Astrocyte (in vitro differentiated cells and primary cell): ENCODE measurements around the gene OSR1. TPM values are rescaled to one million over a fixed set of nuclear protein-coding genes. Genes with fewer than 3 reads are reported as not detected.
A peak's percentile ranks its signal among the peaks of the same experiment; 100 is the strongest.

Source experiments
- DNase-seq: peaks from one replicate; pipeline ENCODE4 v3.0.0-alpha.2; 2010; ENCODE audit warnings: low read depth
- FAIRE-seq: peaks from 2 replicates; lab custom pipeline; 2011; peaks lifted over from hg19 to GRCh38; lab: Jason Lieb, UNC
- H2AFZ ChIP-seq: 2 replicates; pipeline ENCODE4 v1.6.0; 2012; ENCODE audit warnings: low read depth, low read length, inconsistent platforms
- H3K27ac ChIP-seq: 2 replicates; pipeline ENCODE4 v1.5.1; 2011; ENCODE audit warnings: low read depth, low read length, inconsistent platforms
- H3K27me3 ChIP-seq: 2 replicates; pipeline ENCODE4 v1.6.0; 2011; ENCODE audit warnings: low read length, inconsistent platforms; ENCODE audit not compliant: insufficient read depth
- H3K36me3 ChIP-seq: 2 replicates; pipeline ENCODE4 v1.5.1; 2011; ENCODE audit warnings: low read length, inconsistent platforms; ENCODE audit not compliant: insufficient read depth
- H3K4me1 ChIP-seq: 2 replicates; pipeline ENCODE4 v1.5.1; 2011; ENCODE audit warnings: low read length, inconsistent platforms; ENCODE audit not compliant: insufficient read depth
- H3K4me2 ChIP-seq: 2 replicates; pipeline ENCODE4 v1.6.0; 2012; ENCODE audit warnings: low read length, inconsistent platforms
- H3K4me3 ChIP-seq: 2 replicates; pipeline ENCODE4 v1.5.1; 2011; ENCODE audit warnings: low read depth, mild to moderate bottlenecking, low read length, inconsistent platforms; ENCODE audit not compliant: insufficient read depth
- H3K79me2 ChIP-seq: 2 replicates; pipeline ENCODE4 v1.6.0; 2012; ENCODE audit warnings: mild to moderate bottlenecking, low read length, inconsistent platforms; ENCODE audit not compliant: insufficient read depth
- H3K9ac ChIP-seq: 2 replicates; pipeline ENCODE4 v1.6.0; 2012; ENCODE audit warnings: mild to moderate bottlenecking, low read length, inconsistent platforms
- H3K9me3 ChIP-seq: 2 replicates; pipeline ENCODE4 v1.5.1; 2012; ENCODE audit warnings: low read depth, mild to moderate bottlenecking, low read length, inconsistent platforms; ENCODE audit not compliant: insufficient read depth
- H4K20me1 ChIP-seq: 2 replicates; pipeline ENCODE4 v1.6.0; 2012; ENCODE audit warnings: low read length, inconsistent platforms; ENCODE audit not compliant: insufficient read depth
- H3K27ac Mint-ChIP-seq: one replicate; pipeline ENCODE4 v1.8.0; 2021; ENCODE audit warnings: mild to moderate bottlenecking, mixed read lengths; ENCODE audit not compliant: unreplicated experiment
- H3K27me3 Mint-ChIP-seq: one replicate; pipeline ENCODE4 v1.8.0; 2021; ENCODE audit warnings: low read depth, mixed read lengths; ENCODE audit not compliant: unreplicated experiment
- H3K36me3 Mint-ChIP-seq: one replicate; pipeline ENCODE4 v1.8.0; 2021; ENCODE audit warnings: low read depth, mixed read lengths; ENCODE audit not compliant: unreplicated experiment
- H3K4me1 Mint-ChIP-seq: one replicate; pipeline ENCODE4 v1.8.0; 2021; ENCODE audit warnings: low read depth, mixed read lengths; ENCODE audit not compliant: unreplicated experiment
- H3K4me3 Mint-ChIP-seq: one replicate; pipeline ENCODE4 v1.8.0; 2021; ENCODE audit warnings: mild to moderate bottlenecking, moderate library complexity, mixed read lengths; ENCODE audit not compliant: unreplicated experiment
- H3K9me3 Mint-ChIP-seq: one replicate; pipeline ENCODE4 v1.8.0; 2021; ENCODE audit warnings: mild to moderate bottlenecking, mixed read lengths; ENCODE audit not compliant: unreplicated experiment
- CTCF ChIP-seq: IDR thresholded peaks from 2 replicates; pipeline ENCODE4 v1.5.1; 2011; ENCODE audit warnings: low read depth, mild to moderate bottlenecking, inconsistent platforms, low read length, moderate library complexity; ENCODE audit not compliant: insufficient read depth
- EZH2 ChIP-seq: IDR thresholded peaks from 2 replicates; pipeline ENCODE4 v1.6.1; 2012; ENCODE audit warnings: mild to moderate bottlenecking, low read length, inconsistent platforms; ENCODE audit not compliant: insufficient read depth
- total RNA-seq: library from RNA; stranded (reverse); gene quantifications from 2 replicates; pipeline ENCODE4 v1.2.1, GENCODE V29; 2021

The OSR1 gene
- total RNA-seq, 1 donor from 2014 or later: 1.0 TPM

- Histone ChIP-seq H3K4me1 (peaks cover 17% of the 10 kb centered on the region), H3K4me2 (peak overlapping the region; percentile 48), H3K27me3 (peaks cover 60% of the 10 kb centered on the region), H3K36me3 (no peaks in the 10 kb centered on the region), H3K79me2 (peaks cover 30% of the 10 kb centered on the region), H4K20me1 (peaks cover 15% of the 10 kb centered on the region), H3K9ac (no peak overlapping the region), H3K27ac (no peak overlapping the region), H3K9me3 (no peaks in the 10 kb centered on the region), H3K4me3 (no peak overlapping the region), H2AFZ (no peak overlapping the region)
- Mint-ChIP-seq H3K36me3 (peaks cover 2% of the 10 kb centered on the region), H3K27me3 (peaks cover 66% of the 10 kb centered on the region), H3K27ac (peak overlapping the region; percentile 53), H3K4me1 (peaks cover 4% of the 10 kb centered on the region), H3K4me3 (no peak overlapping the region), H3K9me3 (peaks cover 21% of the 10 kb centered on the region)
- no peak for TF ChIP-seq CTCF
- TF ChIP-seq EZH2: no peak
- FAIRE-seq: no peak
- DNase-seq: no peak
Measured at GRCh38 chr2:19351899-19352697, 6.3 kb downstream of the OSR1 start.

- Histone ChIP-seq H3K79me2 (peaks cover 30% of the 10 kb centered on the region), H4K20me1 (peaks cover 11% of the 10 kb centered on the region), H3K4me2 (peak overlapping the region; percentile 48), H3K4me3 (no peak overlapping the region), H3K27me3 (peaks cover 54% of the 10 kb centered on the region), H3K9me3 (no peaks in the 10 kb centered on the region), H3K4me1 (peaks cover 13% of the 10 kb centered on the region), H3K27ac (no peak overlapping the region), H3K36me3 (no peaks in the 10 kb centered on the region), H3K9ac (no peak overlapping the region), H2AFZ (no peak overlapping the region)
- H3K9me3 Mint-ChIP-seq: peaks cover 19% of the 10 kb centered on the region
- H3K36me3 Mint-ChIP-seq: peaks cover 2% of the 10 kb centered on the region
- DNase-seq (no peak), FAIRE-seq (no peak)
- peaks cover 6% of the 10 kb centered on the region for H3K4me1 Mint-ChIP-seq
- peaks cover 60% of the 10 kb centered on the region for H3K27me3 Mint-ChIP-seq
- TF ChIP-seq EZH2: peak; percentile 17
- TF ChIP-seq CTCF: no peak
- H3K27ac Mint-ChIP-seq: no peak overlapping the region
- H3K4me3 Mint-ChIP-seq: no peak overlapping the region
Measured at GRCh38 chr2:19351499-19351898, 6.9 kb downstream of the OSR1 start.
